Ectodermal cell (in vitro differentiated cells): Measurements from ENCODE around the gene ELK3.

Source experiments
- H3K27ac ChIP-seq: 2 replicates; pipeline ENCODE4 v1.7.0; 2013; ENCODE audit warnings: mild to moderate bottlenecking, low read depth, low read length; ENCODE audit not compliant: insufficient read depth, poor library complexity, severe bottlenecking
- H3K27me3 ChIP-seq: 2 replicates; pipeline ENCODE4 v1.7.0; 2013; ENCODE audit warnings: mild to moderate bottlenecking, low read length; ENCODE audit not compliant: insufficient read depth, control insufficient read depth, poor library complexity, severe bottlenecking
- H3K36me3 ChIP-seq: one replicate; pipeline ENCODE4 v1.7.0; 2013; ENCODE audit warnings: low read length; ENCODE audit not compliant: control insufficient read depth, insufficient read depth
- H3K4me1 ChIP-seq: one replicate; pipeline ENCODE4 v1.7.0; 2013; ENCODE audit warnings: low read length; ENCODE audit not compliant: control insufficient read depth, insufficient read depth
- H3K4me3 ChIP-seq: 2 replicates; pipeline ENCODE4 v1.7.0; 2013; ENCODE audit warnings: low read depth, low read length, control low read depth; ENCODE audit not compliant: insufficient read depth
- H3K9me3 ChIP-seq: 2 replicates; pipeline ENCODE4 v1.7.0; 2013; ENCODE audit warnings: mild to moderate bottlenecking, low read length, moderate library complexity; ENCODE audit not compliant: control insufficient read depth
- WGBS, 2 experiments: methylation state at CpG; one replicate each; pipeline ENCODE4 v1.1.7; 2013; ENCODE audit warnings: missing lambda C conversion rate in 2 of 2; 5-methylcytosine and 5-hydroxymethylcytosine counted together

Gene ELK3

DNA sequence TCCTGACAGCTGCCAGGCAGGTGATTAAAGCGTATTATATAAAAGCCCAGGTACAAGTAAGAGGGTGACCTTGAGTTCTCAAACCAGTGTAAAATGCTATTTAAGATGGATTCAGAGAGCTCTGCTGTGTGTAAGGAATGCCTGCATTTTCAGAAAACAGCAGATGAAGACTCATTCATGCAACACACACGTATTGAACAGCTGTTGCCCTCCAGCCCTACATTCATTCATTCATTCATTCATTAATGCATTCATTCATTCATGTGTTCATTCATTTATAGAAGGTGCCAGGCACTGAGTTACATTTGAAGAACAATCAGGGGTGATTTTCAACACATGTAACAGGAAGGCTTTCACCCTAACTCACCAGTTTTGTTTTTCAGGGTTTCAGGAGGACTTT is 27.4 kb upstream of the ELK3 start:
- H3K9me3 ChIP-seq: no peaks in the 10 kb centered on the region
- H3K27ac ChIP-seq: no peak overlapping the region
- no peak overlapping the region for H3K4me3 ChIP-seq
- H3K36me3 ChIP-seq: no peaks in the 10 kb centered on the region
- 89 to 91% methylated on average over 2 of the region's 2 CpGs for WGBS, 2 experiments
- H3K4me1 ChIP-seq: no peaks in the 10 kb centered on the region
- no peaks in the 10 kb centered on the region for H3K27me3 ChIP-seq

DNA sequence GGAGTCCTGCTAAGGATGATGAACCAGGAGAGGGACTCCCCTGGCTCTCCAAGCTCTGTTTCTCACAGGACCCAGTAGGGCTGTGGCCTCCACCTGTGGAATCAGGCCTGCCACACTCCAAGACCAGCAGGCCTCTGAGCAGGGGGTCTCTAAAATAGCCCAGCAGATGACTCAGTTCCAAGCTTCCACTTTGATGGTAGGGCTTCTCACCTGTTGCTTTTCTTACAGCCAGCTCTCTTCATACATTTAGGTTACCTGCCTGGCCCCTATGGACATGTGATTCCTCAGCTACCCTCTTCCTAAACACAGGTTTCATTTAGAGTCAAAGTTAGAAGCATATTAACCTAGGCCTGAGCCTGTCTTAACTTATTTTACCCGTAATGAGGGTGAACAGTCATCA is 26.7 kb upstream of the ELK3 start:
- no peak overlapping the region for H3K27ac ChIP-seq
- H3K4me3 ChIP-seq: no peak overlapping the region
- H3K9me3 ChIP-seq: no peaks in the 10 kb centered on the region
- no peaks in the 10 kb centered on the region for H3K4me1 ChIP-seq
- H3K36me3 ChIP-seq: no peaks in the 10 kb centered on the region
- WGBS, 2 experiments: 100% methylated on average over 1 of the region's 1 CpG
- H3K27me3 ChIP-seq: no peaks in the 10 kb centered on the region

DNA sequence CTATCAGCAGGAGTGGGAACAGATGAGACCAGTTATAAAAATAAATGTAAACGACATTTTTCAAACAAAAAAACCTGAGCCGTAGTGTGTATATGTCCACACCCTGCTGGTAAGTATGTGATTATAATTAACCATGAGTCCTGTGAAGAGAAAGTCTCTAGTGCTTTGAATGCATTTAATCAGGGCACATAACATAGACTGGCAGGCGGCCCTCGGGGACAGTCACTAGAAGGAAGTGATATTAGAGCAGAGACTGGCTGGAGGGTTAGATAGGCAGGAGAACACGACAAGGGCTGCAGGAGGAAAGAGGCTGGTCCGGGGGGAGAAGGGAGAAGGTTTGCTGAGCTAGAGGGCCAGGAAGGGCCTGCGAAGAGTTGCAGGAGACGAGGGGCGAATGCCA is 23.8 kb upstream of the ELK3 start:
- Histone ChIP-seq H3K27me3 (no peaks in the 10 kb centered on the region), H3K27ac (no peak overlapping the region), H3K4me1 (no peaks in the 10 kb centered on the region), H3K4me3 (no peak overlapping the region), H3K36me3 (no peaks in the 10 kb centered on the region), H3K9me3 (no peaks in the 10 kb centered on the region)
- WGBS, 2 experiments: 91 to 93% methylated on average over 9 of the region's 9 CpGs

DNA sequence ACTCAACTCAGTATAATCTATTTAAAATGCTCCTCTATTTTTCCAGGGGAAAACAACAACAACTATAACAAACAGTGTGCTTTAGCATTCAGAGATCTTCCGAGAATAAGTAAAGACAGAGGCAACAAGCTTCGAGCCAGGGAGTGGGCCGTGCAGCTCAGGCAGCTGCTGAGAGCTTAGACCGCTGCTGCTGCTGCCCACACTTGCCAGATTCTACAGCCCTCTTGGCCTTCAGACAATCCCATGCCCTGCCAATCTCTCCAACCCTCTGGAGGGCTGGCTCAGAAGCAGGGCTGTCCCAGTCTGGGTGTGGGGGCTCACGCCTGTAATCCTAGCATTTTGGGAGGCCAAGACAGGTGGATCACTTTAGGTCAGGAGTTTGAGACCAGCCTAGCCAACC is 23.4 kb upstream of the ELK3 start:
- WGBS, 2 experiments: 92 to 93% methylated on average over 5 of the region's 5 CpGs
- no peaks in the 10 kb centered on the region for H3K9me3 ChIP-seq
- no peak overlapping the region for H3K27ac ChIP-seq
- H3K4me1 ChIP-seq: no peaks in the 10 kb centered on the region
- H3K27me3 ChIP-seq: no peaks in the 10 kb centered on the region
- H3K4me3 ChIP-seq: no peak overlapping the region
- no peaks in the 10 kb centered on the region for H3K36me3 ChIP-seq

DNA sequence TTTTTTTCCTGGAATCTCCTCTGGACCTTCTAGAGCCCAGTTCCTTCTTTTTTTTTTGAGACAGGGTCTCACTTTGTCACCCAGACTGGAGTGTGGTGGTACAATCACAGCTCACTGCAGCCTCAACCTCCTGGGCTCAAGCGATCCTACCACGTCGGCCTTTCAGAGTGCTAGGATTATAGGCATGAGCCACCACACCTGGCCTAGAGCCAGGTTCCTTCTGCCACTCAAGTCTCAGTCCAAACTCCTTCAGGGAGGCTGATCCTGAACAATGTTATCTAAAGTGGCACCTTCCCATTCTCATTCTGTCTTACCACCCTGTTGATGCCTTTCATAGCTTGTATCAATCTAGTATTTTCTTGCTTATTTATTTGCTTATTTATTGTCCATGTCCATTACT is 22.3 kb upstream of the ELK3 start:
- no peaks in the 10 kb centered on the region for H3K4me1 ChIP-seq
- H3K27ac ChIP-seq: no peak overlapping the region
- no peak overlapping the region for H3K4me3 ChIP-seq
- no peaks in the 10 kb centered on the region for H3K27me3 ChIP-seq
- H3K36me3 ChIP-seq: no peaks in the 10 kb centered on the region
- WGBS, 2 experiments: 85 to 94% methylated on average over 3 of the region's 3 CpGs
- H3K9me3 ChIP-seq: no peaks in the 10 kb centered on the region

DNA sequence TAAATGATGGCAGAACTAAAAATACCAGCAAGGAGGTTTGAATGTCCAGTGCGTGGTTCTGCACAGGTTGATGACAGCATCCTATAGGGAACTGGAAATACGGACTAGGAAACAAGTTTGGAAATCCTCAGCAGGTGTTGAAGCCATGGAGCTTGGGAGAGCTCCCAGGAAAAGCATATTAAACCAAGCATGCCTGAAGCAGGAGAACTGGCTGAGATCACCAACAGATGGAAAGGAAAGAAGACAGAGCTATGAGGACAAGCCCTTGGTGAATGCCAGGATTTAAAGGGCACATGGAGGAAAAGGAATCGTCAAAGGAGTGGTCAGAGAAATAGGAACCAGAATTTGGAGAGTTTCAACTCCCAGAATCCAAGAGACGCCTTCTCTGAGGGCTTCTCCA is 21.2 kb upstream of the ELK3 start:
- Histone ChIP-seq H3K4me3 (no peak overlapping the region), H3K27ac (no peak overlapping the region), H3K27me3 (no peaks in the 10 kb centered on the region), H3K36me3 (no peaks in the 10 kb centered on the region), H3K9me3 (no peaks in the 10 kb centered on the region), H3K4me1 (no peaks in the 10 kb centered on the region)
- 91 to 93% methylated on average over 4 of the region's 4 CpGs for WGBS, 2 experiments

DNA sequence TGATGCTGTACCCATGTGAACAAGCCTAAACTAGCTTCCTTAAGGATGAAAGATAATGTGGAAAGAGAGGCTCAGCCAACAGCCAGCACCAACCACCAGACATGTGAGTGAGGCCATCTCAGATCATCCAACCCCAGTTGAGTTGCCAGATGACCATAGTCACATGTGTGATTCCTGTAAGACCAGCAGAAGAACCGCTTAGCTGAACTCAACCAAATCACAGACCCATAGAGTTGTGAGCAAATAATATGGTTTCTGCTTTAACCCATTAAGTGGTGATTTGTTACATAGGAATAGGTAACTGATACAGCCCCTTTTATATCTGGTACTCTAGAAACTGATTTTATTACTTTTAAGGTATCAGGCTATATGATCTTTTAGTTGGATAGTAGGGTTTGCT is 17.6 kb upstream of the ELK3 start:
- Histone ChIP-seq H3K27me3 (no peaks in the 10 kb centered on the region), H3K4me1 (no peaks in the 10 kb centered on the region), H3K36me3 (no peaks in the 10 kb centered on the region), H3K9me3 (no peaks in the 10 kb centered on the region), H3K4me3 (no peak overlapping the region), H3K27ac (no peak overlapping the region)
- WGBS, 2 experiments: 100% methylated on average over 1 of the region's 1 CpG

DNA sequence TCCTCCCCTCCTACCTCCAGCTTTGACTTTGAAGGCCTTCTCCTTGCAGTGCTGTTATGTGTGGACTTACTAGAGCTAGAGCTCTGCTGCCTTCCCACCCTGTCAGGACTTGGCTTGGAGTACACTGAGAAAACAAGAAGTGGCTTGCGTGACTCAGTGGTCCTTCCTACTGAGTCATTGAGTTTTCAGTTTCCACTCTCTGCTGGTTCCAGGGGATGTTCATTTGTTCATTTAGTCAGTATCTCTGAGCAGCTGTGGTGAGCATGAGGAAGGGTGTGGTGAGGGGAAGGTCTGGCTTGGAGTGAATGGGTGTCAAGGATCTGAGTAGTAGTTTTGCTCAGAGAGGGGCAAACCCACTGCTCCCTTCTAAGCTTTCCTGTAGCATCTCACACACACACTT is 17.2 kb upstream of the ELK3 start:
- no peaks in the 10 kb centered on the region for H3K27me3 ChIP-seq
- no peaks in the 10 kb centered on the region for H3K36me3 ChIP-seq
- H3K27ac ChIP-seq: no peak overlapping the region
- H3K9me3 ChIP-seq: no peaks in the 10 kb centered on the region
- no peak overlapping the region for H3K4me3 ChIP-seq
- H3K4me1 ChIP-seq: no peaks in the 10 kb centered on the region
- 100% methylated on average over 1 of the region's 1 CpG for WGBS, 2 experiments

DNA sequence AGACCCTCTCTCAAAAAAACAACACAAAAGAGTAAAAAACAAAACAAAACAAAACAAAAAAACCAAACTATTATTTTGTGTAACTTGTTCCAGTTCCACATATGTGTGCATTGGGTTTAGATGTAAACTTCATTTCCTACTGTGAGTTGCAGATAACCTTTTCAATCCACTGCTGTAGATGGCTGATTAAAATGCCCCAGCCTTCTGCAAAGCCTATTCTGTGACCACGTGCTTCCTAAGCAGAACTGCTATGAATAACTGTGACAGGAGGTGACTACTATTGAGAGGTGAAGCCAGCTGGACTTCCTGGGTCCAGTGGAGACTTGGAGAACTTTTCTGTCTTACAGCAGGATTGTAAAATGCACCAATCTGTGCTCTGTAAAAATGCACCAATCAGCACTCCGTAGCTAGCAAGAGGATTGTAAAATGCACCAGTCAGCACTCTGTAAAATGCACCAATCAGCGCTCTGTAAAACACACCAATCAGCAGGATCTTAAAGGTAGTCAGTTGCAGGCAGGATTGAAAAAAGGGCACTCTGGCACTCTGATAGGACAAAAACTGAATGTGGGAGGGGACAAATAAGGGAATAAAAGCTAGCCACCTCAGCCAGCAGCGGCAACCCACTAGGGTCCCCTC is 10.3 kb upstream of the ELK3 start:
- Histone ChIP-seq H3K4me3 (no peak overlapping the region), H3K27ac (no peak overlapping the region), H3K27me3 (no peaks in the 10 kb centered on the region), H3K9me3 (no peaks in the 10 kb centered on the region), H3K4me1 (no peaks in the 10 kb centered on the region), H3K36me3 (no peaks in the 10 kb centered on the region)
- 89 to 95% methylated on average over 4 of the region's 4 CpGs for WGBS, 2 experiments

DNA sequence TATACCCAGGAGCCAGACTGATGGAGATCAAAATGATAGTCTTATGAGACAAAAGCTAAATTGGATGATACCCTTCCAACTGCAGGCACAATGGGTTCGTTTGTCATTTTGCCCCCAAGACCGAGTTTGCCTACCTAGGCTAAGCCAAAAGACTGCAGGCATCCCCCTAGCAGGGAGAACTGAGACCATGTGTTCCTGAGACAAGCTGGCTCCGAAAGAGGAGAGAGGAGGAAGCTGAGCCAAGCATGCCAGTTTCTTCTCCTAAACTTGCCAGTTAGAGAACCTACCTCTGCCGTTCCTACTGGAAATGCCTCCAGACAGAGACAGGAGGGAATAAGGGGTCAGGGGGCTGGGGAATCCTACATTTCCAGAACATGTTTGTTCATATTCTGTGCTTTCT is 8.3 kb upstream of the ELK3 start:
- Histone ChIP-seq H3K4me1 (no peaks in the 10 kb centered on the region), H3K27ac (no peak overlapping the region), H3K4me3 (no peak overlapping the region), H3K9me3 (no peaks in the 10 kb centered on the region), H3K27me3 (no peaks in the 10 kb centered on the region), H3K36me3 (no peaks in the 10 kb centered on the region)
- 91 to 92% methylated on average over 4 of the region's 4 CpGs for WGBS, 2 experiments
